ENCODE measurements around the gene SLC16A14. TPM values are rescaled to one million over a fixed set of nuclear protein-coding genes. Genes with fewer than 3 reads are reported as not detected.
A peak's percentile ranks its signal among the peaks of the same experiment; 100 is the strongest.
"Not testable (repeated sequence)": the region's sequence is repeated elsewhere in the genome, so short reads cannot be mapped to it uniquely, and the experiment has no call there.

SLC16A14 gene
- 9.5 to 10.1 TPM (median 9.7 TPM) in 3 replicates for total RNA-seq

GRCh38 chr2:230068651-230069055, at the start of gene SLC16A14:
Gene SLC16A14 (minus strand): TSS chr2:230068924. CDS start chr2:230059352, 9,572 bp downstream.
- Mint-ChIP-seq H3K4me3 (peak within 1 kb of the TSS; percentile 91), H3K27me3 (ENCODE audit: low read depth) (peaks cover 29% of the 10 kb centered on the region), H3K27ac (peak within 1 kb of the TSS; percentile 88)

GRCh38 chr2:230106771-230107170, 38.0 kb upstream of the SLC16A14 start:
- H3K4me3 Mint-ChIP-seq = no peak overlapping the region
- no peaks in the 10 kb centered on the region for H3K27me3 Mint-ChIP-seq (ENCODE audit: low read depth)
- peaks cover 41% of the 10 kb centered on the region for H3K9me3 Mint-ChIP-seq
- H3K27ac Mint-ChIP-seq = no peak overlapping the region
- no peak for DNase-seq (ENCODE audit: low spot score in 2 of 2, unreplicated experiment in 2 of 2)
- H3K36me3 Mint-ChIP-seq = no peaks in the 10 kb centered on the region
- no peaks in the 10 kb centered on the region for H3K4me1 Mint-ChIP-seq
- TF ChIP-seq, protein P1, sequence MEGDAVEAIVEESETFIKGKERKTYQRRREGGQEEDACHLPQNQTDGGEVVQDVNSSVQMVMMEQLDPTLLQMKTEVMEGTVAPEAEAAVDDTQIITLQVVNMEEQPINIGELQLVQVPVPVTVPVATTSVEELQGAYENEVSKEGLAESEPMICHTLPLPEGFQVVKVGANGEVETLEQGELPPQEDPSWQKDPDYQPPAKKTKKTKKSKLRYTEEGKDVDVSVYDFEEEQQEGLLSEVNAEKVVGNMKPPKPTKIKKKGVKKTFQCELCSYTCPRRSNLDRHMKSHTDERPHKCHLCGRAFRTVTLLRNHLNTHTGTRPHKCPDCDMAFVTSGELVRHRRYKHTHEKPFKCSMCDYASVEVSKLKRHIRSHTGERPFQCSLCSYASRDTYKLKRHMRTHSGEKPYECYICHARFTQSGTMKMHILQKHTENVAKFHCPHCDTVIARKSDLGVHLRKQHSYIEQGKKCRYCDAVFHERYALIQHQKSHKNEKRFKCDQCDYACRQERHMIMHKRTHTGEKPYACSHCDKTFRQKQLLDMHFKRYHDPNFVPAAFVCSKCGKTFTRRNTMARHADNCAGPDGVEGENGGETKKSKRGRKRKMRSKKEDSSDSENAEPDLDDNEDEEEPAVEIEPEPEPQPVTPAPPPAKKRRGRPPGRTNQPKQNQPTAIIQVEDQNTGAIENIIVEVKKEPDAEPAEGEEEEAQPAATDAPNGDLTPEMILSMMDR (IDR thresholded peaks at IDR 0.05; ENCODE audit: unreplicated experiment) = no peak

More at GRCh38 chr2:230068651-230069055, at the start of gene SLC16A14:
- no peak for DNase-seq (ENCODE audit: low spot score in 2 of 2, unreplicated experiment in 2 of 2)
- H3K9me3 Mint-ChIP-seq = peaks cover 2% of the 10 kb centered on the region
- H3K4me1 Mint-ChIP-seq = peaks cover 6% of the 10 kb centered on the region
- TF ChIP-seq, protein P1 (IDR thresholded peaks at IDR 0.05; ENCODE audit: unreplicated experiment) = no peak
- no peaks in the 10 kb centered on the region for H3K36me3 Mint-ChIP-seq

DNA sequence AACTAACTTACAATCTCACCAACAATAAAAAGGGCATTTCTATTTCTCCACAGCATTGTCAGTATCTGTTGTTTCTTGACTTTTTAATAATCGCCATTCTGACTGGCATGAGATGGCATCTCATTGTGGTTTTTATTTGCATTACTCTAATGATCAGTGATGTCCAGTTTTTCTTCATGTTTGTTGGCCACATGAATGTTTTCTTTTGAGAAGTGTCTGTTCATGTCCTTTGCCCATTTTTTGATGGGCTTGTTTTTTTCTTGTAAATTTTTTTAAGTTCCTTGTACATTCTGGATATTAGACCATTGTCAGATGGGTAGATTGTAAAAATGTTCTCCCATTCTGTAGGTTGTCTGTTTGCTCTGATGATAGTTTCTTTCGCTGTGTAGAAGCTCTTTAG, 33.2 kb upstream of the SLC16A14 start:
- DNase-seq (ENCODE audit: low spot score in 2 of 2, unreplicated experiment in 2 of 2); H3K27ac Mint-ChIP-seq; H3K4me3 Mint-ChIP-seq; H3K27me3 Mint-ChIP-seq (ENCODE audit: low read depth); H3K4me1 Mint-ChIP-seq; H3K36me3 Mint-ChIP-seq: not testable (repeated sequence)
- peaks cover 44% of the 10 kb centered on the region for H3K9me3 Mint-ChIP-seq

- Mint-ChIP-seq H3K27ac (no peak overlapping the region), H3K4me1 (no peaks in the 10 kb centered on the region), H3K9me3 (peaks cover 45% of the 10 kb centered on the region), H3K4me3 (no peak overlapping the region), H3K36me3 (no peaks in the 10 kb centered on the region), H3K27me3 (ENCODE audit: low read depth) (no peaks in the 10 kb centered on the region)
- no peak for DNase-seq (ENCODE audit: low spot score in 2 of 2, unreplicated experiment in 2 of 2)
- TF ChIP-seq, protein P1 (IDR thresholded peaks at IDR 0.05; ENCODE audit: unreplicated experiment) = no peak
Observed at GRCh38 chr2:230097841-230098240, 29.1 kb upstream of the SLC16A14 start.

- H3K4me3 Mint-ChIP-seq = no peak overlapping the region
Observed at GRCh38 chr2:230097424-230097823, 28.7 kb upstream of the SLC16A14 start.

GRCh38 chr2:230090967-230091366, 22.2 kb upstream of the SLC16A14 start:
- H3K27ac Mint-ChIP-seq = no peak overlapping the region
- H3K4me3 Mint-ChIP-seq = no peak overlapping the region
- no peaks in the 10 kb centered on the region for H3K4me1 Mint-ChIP-seq
- DNase-seq (ENCODE audit: low spot score in 2 of 2, unreplicated experiment in 2 of 2) = no peak
- TF ChIP-seq, protein P1 (IDR thresholded peaks at IDR 0.05; ENCODE audit: unreplicated experiment) = no peak
- H3K36me3 Mint-ChIP-seq = no peaks in the 10 kb centered on the region
- peaks cover 25% of the 10 kb centered on the region for H3K9me3 Mint-ChIP-seq
- peaks cover 17% of the 10 kb centered on the region for H3K27me3 Mint-ChIP-seq (ENCODE audit: low read depth)

More at GRCh38 chr2:230097424-230097823, 28.7 kb upstream of the SLC16A14 start:
- no peak for DNase-seq (ENCODE audit: low spot score in 2 of 2, unreplicated experiment in 2 of 2)
- H3K4me1 Mint-ChIP-seq = no peaks in the 10 kb centered on the region
- no peaks in the 10 kb centered on the region for H3K36me3 Mint-ChIP-seq
- no peak overlapping the region for H3K27ac Mint-ChIP-seq
- H3K27me3 Mint-ChIP-seq (ENCODE audit: low read depth) = peaks cover 2% of the 10 kb centered on the region
- TF ChIP-seq, protein P1 (IDR thresholded peaks at IDR 0.05; ENCODE audit: unreplicated experiment) = no peak
- H3K9me3 Mint-ChIP-seq = peaks cover 47% of the 10 kb centered on the region
